SHP77 (cell line): ENCODE data around the gene GRIA4.
"Not testable (repeated sequence)": the region's sequence is repeated elsewhere in the genome, so short reads cannot be mapped to it uniquely, and the experiment has no call there.

Experiments used
- DNase-seq, 2 experiments: peaks; one replicate each; lab custom pipeline; 2025; lab: John Stamatoyannopoulos, UW

The GRIA4 gene

DNA sequence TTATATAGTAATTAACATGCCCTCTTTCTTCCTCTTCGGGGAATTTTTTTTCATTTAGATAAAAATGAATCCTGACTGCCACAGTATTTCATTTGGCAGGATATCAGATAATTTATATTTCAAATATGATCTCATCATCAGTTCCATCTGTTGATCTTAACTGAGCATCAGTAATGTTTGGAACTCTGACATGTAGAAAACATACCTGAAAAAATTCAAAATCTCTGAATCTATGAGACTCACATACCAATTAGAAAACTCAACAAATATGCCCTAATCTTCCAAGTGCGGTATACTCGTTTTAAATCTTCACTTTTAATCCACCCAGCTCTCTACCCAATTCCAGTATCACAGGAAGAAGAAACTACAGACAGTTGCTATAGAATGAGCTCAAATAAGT lies 250.2 kb downstream of the GRIA4 start:
- no peak for DNase-seq

DNA sequence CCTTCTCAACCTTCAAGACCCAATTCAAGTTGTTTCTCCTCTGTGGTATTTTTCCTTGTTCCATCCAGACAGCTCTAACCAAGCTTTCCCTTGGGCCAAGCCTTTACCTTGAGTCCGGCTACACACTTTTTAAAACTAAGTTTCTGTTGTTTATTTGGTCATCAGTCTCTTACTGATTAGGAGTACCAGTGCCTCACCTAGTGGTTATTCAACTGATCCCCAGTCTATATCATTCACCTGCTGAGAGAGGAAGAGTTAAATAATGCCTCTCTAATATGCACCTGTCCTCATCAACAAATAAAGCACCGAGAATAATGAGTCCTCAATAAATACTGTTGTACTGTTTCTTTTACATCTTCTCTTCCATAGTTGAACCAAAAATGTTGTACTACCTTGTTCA lies 251.4 kb downstream of the GRIA4 start:
- peak in 1 of 2 experiments; percentile 12 for DNase-seq

DNA sequence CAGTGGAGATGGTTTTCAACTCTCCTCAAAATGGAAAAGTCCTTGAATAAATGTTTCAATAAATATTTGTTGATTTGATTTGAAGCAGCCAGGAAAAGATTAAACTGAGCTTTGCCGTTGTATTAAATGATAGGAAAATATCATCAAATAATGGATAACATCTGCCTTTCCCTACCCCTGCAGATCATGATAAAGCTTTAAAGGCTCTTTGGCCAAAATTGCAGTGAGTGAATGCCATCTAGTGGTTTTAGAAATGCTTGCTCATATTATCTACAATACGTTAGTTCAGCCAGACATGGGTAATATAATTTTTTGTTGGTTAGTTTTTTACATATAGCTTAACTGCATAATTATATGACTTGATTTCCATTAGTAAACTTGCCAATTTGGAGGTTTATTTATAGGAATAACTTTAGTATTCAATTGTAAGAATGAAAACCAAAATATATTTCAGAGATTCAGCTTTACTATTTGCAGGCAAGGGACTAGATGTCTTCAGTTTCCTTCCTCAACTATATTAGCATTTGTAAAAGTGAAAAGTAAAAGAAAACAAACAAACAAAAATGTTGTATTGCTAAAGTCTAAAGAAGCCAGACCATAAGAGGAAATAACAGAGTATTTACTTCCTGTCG lies 253.0 kb downstream of the GRIA4 start:
- DNase-seq = peak; percentile 44 to 62

DNA sequence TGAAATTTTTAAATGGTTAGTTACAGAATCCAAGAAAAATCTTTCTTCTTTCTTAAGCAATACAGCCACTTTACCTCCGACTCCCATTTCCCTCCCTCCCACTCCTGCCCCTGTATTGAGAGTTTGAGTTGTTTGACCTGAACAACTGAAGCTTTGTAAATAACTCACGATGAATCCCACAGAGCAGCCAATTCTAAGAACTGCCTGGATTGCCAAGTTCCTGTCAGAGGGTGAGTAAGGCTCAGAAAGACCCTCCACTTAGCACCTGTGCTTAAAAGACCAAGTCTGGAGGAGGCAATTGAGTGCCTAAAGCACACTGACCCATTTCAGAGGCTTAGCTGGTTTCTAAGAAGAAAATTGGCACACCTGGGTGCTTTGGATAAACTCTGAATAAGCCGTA lies 253.7 kb downstream of the GRIA4 start:
- no peak for DNase-seq

DNA sequence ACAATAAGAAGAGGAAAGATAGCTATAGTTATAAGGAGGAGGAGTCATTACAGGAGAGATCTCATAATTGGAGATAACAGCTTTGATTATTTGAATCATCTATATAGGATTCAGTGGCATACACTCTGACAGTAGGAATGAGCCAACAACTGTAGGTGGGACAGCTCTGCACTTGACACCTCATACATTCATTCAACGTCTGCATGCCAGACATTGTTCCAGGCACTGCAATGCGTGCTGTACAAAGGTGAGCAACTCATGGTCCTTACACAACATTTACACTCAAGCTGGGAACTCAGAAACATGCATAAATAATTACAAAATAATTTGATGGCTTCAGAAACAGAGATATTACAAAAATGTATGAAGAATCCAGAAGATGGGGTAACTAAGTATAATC lies 257.9 kb downstream of the GRIA4 start:
- no peak for DNase-seq

DNA sequence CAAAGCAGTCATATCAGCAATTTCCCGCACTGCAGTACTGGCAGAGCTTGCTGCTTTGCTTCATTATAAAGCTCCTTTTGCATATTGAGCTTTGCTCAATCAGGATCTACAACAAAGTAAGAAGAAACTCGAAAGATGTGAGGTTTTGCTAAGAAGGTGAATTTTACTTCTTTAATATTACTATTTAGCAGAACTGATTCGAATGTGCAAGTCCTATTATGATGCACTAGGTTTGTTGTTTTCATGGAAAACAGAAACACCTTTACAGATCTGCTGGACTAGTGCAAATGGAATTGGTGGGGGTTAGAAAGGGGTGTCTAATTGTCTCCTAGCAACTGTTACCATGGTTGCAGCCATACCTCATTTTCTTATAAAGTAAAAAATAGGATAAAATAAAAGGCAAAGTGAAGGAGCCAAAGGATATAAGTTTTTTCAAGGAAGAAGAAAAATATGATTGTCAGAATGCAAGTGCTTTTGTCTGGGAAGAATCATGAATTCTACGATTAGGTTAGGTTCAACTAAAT lies 259.0 kb downstream of the GRIA4 start:
- no peak for DNase-seq

DNA sequence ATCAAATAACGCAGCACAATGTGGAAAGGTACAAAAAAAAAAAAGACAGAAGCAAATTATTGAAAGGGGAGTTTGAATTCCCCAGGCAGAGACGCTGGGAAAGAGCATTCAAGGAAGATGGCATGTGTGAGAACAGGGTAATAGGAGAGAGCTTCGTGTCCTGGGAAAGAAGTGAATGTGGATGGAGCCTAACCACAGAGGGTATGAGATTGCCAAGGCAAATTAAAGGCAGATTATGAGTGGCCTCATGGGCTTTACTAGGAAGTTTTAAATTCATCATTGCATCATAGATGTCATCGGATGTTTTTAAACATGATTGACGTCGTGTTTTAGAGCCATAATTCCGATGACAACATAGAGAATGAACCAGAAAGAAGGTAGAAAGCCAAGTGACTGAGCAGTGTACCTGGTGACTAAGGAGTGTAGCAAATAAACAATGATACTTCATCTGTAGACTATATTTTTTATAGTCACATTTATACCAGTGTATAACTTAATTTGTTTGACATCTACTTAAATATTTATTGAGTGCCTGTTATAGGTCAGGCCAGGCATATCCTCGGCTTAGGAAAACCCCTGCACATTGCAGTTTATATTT lies 260.7 kb downstream of the GRIA4 start:
- no peak for DNase-seq

DNA sequence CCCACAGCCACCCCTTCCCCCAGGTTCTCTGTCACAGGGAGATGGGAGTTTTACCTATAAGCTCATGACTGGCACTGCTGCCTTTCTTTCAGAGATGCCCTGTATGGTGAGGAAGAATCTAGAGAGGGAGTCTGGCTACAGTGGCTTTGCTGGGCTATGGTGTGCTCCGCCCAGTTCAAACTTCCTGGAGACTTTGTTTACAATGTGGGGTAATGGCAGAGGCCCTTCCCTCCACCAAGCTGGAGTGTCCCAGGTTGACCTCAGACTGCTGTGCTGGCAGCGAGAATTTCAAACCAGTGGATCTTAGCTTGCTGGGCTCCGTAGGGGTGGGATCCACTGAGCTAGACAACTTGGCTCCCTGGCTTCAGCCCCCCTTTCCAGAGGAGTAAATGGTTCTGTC lies 268.6 kb downstream of the GRIA4 start:
- no peak for DNase-seq

DNA sequence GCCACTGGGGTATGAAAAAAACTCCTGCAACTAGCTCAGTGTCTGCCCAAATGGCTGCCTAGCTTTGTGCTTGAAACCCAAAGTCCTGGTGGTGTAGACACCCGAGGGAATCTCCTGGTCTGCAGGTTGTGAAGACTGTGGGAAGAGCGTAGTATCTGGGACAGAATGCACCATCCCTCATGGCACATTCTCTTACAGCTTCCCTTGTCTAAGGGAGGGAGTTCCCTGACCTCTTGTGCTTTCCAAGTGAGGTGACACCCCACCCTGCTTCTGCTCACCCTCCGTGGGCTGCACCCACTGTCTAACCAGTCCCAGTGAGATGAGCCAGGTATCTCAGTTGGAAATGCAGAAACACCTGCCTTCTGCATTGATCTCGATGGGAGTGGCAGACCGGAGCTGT lies 269.1 kb downstream of the GRIA4 start:
- not testable (repeated sequence) for DNase-seq

DNA sequence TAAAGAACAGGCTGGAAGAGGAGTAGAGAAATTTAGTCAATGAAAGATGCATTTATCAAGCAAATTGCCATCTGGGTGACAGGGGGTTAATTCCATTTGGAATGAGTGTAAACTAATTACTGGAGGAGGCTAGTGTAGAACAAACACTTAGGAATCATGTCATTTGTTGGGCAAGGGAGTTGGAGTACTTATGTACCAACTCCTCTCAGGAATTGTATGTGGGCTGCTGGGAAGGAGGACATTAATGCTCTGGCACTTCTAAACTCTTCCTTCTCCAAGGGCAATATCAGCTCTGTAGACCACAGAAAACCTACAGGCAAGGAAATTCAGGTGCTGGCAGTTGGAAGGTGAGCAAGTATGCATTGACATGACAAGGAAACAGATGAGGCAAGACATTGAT lies 271.2 kb downstream of the GRIA4 start:
- DNase-seq = no peak

DNA sequence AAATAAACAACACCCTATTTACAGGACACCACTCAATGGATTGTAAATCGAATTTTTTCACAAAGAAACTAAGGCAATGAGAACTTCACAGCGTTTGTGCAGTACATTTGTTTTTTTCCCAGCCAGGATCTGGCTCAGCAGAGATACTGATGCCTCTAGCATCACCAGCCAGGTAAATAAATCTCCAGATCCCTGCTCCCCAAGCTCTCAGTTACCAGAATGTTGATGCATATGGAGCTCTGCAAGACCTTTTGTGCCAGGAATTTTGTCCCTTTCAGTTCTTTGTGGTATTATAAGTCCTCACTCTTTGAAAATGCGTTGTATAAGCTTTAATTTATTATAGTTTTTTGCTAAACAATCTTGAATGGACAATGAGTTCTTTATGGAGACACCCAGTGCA lies 274.6 kb downstream of the GRIA4 start:
- DNase-seq = no peak

DNA sequence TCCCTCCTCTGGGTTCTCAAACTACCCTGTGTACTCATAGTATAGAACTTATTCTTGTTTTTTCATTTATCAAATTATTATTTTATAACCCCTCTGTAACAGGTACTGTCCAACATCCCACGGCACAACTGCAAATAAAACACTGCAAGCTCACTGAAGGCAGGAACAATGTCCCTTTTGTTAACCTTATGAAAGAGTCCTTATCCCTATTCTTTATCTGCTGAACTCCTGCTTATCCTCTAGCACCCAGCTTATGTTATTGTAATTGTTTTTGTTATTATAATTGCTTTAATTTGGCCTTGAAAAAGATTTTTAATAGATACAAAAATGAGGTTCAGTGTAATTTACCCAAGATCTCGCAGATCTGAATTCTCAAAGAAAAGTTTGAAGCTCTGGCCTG lies 281.8 kb downstream of the GRIA4 start:
- no peak for DNase-seq

DNA sequence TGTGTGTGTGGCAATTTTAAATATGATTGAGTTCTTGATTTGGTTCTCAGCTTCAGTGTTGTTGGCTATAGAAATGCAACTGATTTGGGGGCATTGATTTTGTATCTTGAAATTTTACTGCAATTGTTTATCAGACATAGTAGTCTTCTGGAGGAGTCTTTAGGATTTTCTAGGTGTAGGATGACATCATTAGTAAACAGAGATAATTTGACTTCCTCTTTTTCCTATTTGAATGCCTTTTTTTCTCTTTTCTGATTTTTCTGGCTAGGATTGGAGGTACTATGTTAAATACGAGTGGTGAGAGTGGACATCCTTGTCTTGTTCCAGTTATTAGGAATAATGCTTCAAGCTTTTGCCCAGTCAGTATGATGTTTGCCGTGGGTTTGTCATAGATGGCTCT lies 287.3 kb downstream of the GRIA4 start:
- DNase-seq = no peak

DNA sequence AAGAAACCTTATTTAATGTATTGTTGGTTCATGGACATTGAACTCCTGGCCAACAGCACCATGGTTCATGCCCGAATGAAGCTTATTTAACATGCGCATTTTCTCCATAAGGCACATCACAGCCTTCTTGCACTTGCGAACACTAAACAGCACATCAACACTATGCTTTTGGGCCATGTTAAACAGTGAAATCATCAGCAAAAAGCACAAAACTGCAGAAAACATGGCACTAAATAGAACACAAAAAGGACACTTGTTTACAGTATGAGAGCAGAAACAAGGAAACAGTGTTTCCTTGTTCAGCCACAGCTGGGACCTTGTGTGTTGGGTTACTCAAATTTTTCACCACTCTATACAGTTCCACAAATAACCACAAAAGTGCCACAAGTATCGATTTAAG lies 289.9 kb downstream of the GRIA4 start:
- DNase-seq = no peak

DNA sequence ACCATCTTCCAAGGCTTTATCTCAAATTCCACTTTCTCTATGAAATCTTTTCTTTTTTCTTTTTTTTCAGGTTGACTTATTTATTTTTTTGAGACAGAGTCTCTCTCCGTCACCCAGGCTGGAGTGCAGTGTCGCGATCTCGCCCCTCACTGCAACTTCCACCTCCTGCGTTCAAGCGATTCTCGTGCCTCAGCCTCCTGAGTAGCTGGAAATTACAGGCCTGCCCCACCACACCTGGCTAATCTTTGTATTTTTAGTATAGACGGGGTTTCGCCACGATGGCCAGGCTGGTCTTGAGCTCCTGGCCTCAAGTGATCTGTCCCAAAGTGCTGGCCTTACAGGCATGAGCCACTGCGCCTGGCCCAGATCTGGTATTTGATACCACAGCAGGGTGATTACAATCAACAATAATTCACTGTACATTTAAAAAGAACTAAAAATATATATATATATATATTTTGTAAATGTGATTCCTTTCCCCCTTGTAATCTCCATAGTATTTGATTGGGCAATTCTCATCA lies 290.7 kb downstream of the GRIA4 start:
- no peak for DNase-seq

DNA sequence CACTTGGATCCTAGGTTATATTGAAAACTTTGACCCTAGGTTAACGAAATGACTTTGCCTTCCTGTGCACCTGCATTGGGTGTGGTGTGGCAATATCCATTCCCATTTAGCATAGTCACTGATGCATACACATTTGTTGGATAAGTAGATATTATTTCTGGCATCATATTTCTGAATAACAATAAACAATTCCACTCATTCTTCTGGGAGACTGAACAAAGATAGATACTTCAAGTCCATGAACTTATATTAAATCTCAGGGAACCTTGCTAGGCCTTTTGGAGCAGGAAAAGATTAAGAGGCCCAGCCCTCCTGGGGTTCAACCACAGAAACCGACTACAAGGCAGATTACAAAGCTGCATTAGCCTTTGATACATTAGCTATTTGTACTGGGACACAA lies 293.2 kb downstream of the GRIA4 start:
- no peak for DNase-seq

DNA sequence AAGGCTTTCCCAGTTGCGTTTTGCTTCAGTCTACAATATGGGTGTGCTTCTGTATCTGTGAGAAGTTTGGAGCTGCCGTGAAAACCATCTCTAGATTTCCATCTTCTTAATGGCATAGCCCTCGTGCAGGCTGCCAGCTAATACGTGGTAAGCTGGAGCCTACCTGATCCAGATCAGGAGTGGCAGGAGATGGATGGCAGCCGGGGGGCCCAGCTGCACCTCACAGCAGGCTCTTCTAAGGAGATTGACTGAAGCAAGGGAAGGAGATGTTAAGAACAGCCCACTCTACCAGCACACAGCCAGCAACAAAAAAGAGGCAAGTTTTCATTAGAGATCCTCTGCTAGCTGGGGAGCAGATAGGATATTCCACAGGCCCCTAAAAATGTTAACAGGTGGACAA lies 296.6 kb downstream of the GRIA4 start:
- no peak for DNase-seq

DNA sequence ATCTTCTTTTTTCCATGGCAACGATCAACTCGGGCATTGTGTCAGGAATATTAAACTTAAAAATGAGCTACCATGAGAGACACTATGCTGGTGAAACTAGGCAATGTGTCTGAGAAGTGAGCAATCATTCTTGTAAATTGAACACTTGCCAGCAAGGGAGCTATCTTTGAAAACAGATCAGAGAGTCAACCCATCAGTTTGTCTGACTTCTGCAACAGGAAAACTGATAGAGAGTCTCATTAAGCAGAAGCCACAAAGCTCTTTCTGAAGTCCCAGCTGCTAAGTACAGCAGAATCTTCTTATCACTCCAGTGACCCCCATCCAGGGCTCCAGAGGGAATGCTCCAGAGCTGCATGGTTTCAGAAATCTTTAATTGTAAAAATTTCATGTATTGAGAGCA lies 297.4 kb downstream of the GRIA4 start:
- DNase-seq = no peak

DNA sequence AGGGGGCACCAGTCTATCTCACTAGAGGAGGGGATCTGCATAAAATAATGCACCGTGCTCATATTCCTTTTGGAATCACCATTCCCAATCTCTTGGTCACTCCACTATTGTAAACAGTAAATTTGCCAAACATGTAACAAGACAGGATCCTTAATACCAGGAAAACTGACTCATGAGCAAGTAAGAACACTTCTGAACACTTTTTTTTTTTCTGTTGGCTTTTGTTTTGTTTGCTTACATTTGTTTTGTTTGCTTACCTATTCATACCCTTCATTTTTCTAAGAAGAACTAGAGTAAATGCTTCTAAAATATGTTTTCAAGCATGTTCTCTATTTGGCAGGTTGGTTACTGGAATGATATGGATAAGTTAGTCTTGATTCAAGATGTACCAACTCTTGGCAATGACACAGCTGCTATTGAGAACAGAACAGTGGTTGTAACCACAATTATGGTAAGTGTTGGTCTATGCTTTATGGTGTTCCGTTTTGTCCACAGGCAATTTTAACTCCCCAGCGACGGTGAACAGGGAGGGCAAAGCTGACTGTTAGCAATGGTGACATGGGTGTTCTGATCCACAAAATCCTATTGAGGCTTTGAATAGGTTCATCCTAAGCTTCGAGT lies 300.3 kb downstream of the GRIA4 start:
- no peak for DNase-seq

DNA sequence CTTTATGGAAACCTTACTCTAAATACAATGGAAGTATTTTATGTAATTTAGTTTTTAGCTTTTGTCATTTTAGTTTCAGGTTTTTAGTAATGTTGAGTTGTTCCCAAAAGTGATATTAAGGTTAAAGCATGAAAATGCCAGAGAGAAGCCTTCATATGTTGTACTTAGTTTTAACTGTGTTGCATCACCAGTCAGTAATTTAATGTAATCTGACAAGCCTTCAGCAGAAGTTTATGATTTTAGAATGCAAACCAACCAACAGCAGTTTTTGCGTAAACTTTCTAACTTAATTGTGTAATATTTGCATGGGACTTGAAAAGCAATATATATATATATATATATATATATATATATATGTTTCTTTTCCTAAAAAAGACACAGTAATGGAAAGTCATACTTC lies 301.6 kb downstream of the GRIA4 start:
- no peak for DNase-seq

DNA sequence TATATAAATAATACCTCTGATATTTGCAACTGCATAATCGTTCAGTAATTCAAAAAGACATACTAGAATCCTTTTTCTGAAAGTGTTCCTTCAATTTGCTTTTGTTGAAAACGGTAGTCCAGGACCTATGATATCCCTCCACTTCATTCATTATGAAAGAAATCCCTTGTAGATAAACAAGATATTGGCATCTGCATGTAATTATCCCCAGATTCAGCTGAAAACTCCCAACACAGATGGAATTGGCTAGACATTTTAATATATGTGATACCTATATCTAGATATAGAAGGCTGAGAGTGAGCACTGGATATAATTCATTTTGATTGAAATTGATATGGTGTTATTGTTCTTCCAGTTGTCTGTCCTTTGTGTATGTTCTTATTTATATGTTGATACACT lies 302.8 kb downstream of the GRIA4 start:
- DNase-seq = no peak

DNA sequence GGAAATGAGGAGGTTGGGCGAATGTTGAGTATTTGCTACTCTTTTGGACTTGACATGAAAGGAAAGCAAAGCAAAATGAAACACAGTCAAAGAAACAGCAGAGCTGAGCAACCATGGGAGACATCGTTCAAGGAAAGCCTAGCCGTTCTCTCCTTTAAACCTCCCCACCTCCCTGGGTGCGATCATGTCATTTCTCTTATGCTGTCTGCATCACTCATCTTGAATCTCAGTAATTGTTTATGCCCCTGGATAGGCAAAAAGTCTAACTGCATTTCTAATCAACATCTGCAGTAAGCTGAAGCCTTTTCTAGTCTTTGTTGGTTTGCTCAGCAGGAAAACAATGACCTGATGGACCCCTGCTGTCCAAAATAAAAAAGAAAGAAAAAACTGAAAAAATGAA lies 305.1 kb downstream of the GRIA4 start:
- DNase-seq = no peak

DNA sequence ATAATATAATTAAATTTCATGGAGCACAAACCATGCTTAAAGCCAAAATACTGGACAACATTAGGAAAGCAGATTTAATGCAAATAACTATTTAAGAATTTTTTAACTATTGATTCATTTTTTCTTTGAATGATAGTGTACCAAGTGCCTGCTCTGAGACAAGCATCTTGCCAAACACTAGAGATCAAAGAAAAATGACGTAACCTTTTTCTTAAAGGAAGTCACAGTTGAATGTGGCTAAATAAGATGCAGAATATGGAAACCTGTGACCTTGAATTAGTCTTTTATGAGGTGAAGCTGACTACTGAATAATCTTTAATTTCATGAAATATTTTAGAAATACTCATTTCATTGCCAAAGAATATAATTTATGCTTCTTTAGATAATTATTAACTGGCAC lies 308.2 kb downstream of the GRIA4 start:
- DNase-seq = no peak
